Activated naive CD8-positive, alpha-beta T cell (primary cell): Measurements from ENCODE around the gene HSD17B12.

Experiments
- H3K27ac Mint-ChIP-seq: one replicate; pipeline ENCODE4 v1.8.0; 2021; ENCODE audit warnings: mixed read lengths
- H3K27me3 Mint-ChIP-seq: one replicate; pipeline ENCODE4 v1.8.0; 2021; ENCODE audit warnings: mixed read lengths
- H3K36me3 Mint-ChIP-seq: one replicate; pipeline ENCODE4 v1.8.0; 2021; ENCODE audit warnings: mixed read lengths
- H3K4me1 Mint-ChIP-seq: one replicate; pipeline ENCODE4 v1.8.0; 2021; ENCODE audit warnings: low read depth, mixed read lengths
- H3K4me3 Mint-ChIP-seq: one replicate; pipeline ENCODE4 v1.8.0; 2021; ENCODE audit warnings: mild to moderate bottlenecking, mixed read lengths
- H3K9me3 Mint-ChIP-seq: one replicate; pipeline ENCODE4 v1.8.0; 2021; ENCODE audit warnings: low read depth, mixed read lengths

Gene HSD17B12

DNA sequence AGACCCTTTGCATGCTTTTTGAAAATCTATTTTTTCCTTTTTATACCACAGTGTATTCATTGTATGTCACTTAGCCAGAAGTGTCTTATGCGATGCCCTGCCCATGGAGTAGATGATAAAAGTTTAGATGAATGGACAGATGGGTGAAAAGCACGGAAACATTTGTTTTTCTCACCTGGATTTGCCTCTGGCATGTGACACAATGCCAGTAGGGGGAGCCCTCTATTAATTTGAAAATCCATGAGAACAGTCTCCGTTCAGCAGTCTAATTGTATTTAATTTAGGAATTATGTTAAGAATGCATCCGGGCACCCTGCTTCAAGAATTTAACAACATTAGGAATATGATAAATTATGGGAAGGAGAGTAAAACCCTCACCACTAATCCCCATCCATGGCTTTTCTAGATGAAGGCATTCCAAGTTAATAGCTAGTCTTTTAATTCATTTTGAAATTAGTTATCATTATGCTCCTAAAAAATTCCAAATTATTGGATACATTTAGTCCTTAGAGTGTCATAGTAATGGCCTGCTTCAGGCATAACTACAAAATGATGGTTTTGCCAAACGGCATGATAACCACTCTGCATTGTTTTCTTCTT is 144.8 kb downstream of the HSD17B12 start:
- no peak overlapping the region for H3K27ac Mint-ChIP-seq
- peaks cover 16% of the 10 kb centered on the region for H3K36me3 Mint-ChIP-seq
- H3K4me3 Mint-ChIP-seq = no peak overlapping the region
- H3K4me1 Mint-ChIP-seq = peaks cover 2% of the 10 kb centered on the region
- peaks cover 7% of the 10 kb centered on the region for H3K9me3 Mint-ChIP-seq
- H3K27me3 Mint-ChIP-seq = no peaks in the 10 kb centered on the region

DNA sequence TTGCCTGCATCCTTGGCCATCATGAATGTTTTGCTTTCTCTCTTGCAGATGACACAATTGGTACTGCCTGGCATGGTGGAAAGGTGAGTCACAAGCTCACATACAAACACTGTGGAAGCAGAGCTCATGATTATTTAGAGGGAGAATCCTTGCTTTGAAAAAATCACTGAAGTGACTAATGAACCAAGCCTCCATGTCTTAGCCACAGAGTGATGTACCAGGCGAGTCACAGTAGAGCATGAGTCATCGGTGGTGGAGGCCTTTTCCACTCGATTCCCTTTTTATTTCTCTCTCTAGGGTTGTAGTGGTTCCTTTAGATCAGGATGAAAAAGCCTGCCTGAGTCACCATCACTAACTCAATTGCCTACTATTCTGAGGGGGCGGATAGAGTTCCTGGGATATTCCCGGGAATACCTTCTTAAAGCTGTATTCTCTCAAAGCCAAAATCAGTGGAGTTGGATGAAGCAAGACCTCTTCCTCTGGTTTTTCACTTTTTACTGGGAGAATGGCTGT is 150.4 kb downstream of the HSD17B12 start:
- peak overlapping the region; percentile 88 for H3K27ac Mint-ChIP-seq
- H3K36me3 Mint-ChIP-seq = peaks cover 10% of the 10 kb centered on the region
- no peaks in the 10 kb centered on the region for H3K27me3 Mint-ChIP-seq
- H3K4me3 Mint-ChIP-seq = peak overlapping the region; percentile 18
- H3K4me1 Mint-ChIP-seq = peaks cover 16% of the 10 kb centered on the region
- no peaks in the 10 kb centered on the region for H3K9me3 Mint-ChIP-seq

DNA sequence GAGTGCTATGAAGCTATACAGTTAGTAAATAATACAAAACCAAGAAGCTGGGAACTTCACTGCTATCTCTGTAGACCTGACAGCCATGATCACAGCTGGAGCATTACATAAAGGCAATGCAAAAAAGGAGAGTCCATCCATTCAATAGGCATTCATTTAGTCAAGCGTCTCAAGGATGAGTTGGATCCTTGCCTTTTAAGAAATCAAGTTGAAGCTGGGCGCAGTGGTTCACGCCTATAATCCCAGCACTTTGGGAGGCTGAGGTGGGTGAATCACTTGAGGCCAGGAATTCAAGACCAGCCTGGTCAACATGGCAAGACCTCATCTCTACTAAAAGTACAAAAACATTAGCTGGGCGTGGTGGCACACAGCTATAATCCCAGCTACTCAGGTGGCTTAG is 152.0 kb downstream of the HSD17B12 start:
- H3K36me3 Mint-ChIP-seq = peaks cover 10% of the 10 kb centered on the region
- H3K27ac Mint-ChIP-seq = no peak overlapping the region
- peaks cover 16% of the 10 kb centered on the region for H3K4me1 Mint-ChIP-seq
- H3K4me3 Mint-ChIP-seq = no peak overlapping the region
- no peaks in the 10 kb centered on the region for H3K27me3 Mint-ChIP-seq
- no peaks in the 10 kb centered on the region for H3K9me3 Mint-ChIP-seq

DNA sequence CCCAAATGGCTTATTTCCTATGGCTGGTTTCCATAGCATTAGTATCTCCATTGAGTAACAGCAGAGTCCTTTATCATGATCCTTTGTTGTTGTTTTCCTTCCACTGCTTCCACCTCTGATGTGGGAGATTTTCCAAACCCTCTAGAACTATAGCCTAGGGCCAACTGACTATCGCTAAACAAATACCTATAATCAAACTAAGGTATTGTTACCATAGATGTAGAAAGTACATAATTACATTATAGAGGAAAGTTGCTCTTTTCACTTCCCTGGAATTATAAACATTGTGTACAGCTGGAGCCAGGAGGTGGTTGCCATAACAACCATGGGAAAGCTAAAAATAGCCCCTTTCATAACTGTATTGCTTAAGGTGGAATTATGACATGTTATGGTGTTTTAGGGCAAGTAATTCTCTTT is 153.1 kb downstream of the HSD17B12 start:
- no peaks in the 10 kb centered on the region for H3K9me3 Mint-ChIP-seq
- peaks cover 21% of the 10 kb centered on the region for H3K36me3 Mint-ChIP-seq
- H3K27ac Mint-ChIP-seq = no peak overlapping the region
- no peaks in the 10 kb centered on the region for H3K27me3 Mint-ChIP-seq
- peaks cover 16% of the 10 kb centered on the region for H3K4me1 Mint-ChIP-seq
- no peak overlapping the region for H3K4me3 Mint-ChIP-seq

DNA sequence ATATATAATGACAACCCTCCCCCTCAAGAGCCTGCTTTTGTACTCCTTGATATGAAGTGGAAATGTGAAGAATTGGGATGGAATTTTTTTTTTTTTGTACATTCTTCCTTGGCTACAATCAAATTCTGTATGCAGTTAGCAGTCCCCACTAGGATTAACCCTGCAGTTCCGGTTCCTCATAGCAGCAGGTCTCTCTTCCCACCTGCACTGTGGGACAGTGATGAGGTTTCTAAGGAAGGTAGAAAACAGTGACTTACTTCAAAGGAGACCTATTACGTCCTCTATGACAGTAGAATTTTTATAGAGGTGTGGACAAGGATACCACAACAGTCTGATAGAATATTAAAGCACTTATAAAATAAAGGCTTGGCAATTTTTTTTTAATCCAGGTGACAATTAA is 153.7 kb downstream of the HSD17B12 start:
- Mint-ChIP-seq H3K4me3 (no peak overlapping the region), H3K36me3 (peaks cover 24% of the 10 kb centered on the region), H3K27me3 (no peaks in the 10 kb centered on the region), H3K27ac (no peak overlapping the region), H3K4me1 (peaks cover 16% of the 10 kb centered on the region), H3K9me3 (no peaks in the 10 kb centered on the region)

DNA sequence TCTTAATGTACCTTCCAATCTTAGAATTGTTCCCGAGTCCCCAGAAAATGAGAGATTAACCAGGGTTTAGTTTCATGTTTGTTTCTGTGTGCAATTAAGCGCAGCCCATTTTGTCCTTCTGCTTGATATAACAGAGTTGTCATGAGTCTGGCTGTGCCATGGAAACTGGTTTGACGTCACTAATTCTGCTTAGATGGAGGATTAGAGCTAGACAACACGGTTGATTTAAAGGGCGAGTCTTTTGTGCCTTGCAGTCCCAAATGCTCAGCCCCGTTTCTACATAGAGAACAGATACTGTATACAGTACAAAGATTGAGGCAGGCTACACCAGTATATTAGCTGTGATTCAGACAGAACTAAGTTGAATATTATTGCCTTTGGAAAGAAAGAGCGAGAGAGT is 154.6 kb downstream of the HSD17B12 start:
- H3K27ac Mint-ChIP-seq = no peak overlapping the region
- H3K27me3 Mint-ChIP-seq = no peaks in the 10 kb centered on the region
- H3K9me3 Mint-ChIP-seq = no peaks in the 10 kb centered on the region
- peaks cover 28% of the 10 kb centered on the region for H3K36me3 Mint-ChIP-seq
- peaks cover 16% of the 10 kb centered on the region for H3K4me1 Mint-ChIP-seq
- no peak overlapping the region for H3K4me3 Mint-ChIP-seq

DNA sequence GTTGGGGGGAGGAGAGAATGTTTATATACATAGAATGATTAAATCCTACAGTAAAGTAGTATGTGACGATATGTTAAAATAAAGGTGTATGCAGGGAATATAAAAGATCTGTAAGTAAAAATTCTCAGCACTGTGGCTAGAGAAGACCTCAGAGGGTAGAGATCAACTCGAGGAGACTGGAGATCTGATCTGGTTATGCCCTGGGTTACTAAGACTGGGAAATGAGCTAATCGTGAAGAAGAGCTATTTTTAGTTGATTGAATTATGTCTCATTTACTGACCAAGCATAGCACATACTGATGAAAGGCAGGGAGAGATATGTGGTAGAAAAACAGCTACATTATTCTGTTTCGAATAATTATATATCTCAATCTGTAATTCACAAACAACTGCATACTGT is 157.3 kb downstream of the HSD17B12 start:
- no peaks in the 10 kb centered on the region for H3K27me3 Mint-ChIP-seq
- H3K4me1 Mint-ChIP-seq = no peaks in the 10 kb centered on the region
- H3K9me3 Mint-ChIP-seq = no peaks in the 10 kb centered on the region
- peaks cover 33% of the 10 kb centered on the region for H3K36me3 Mint-ChIP-seq
- no peak overlapping the region for H3K4me3 Mint-ChIP-seq
- H3K27ac Mint-ChIP-seq = no peak overlapping the region

DNA sequence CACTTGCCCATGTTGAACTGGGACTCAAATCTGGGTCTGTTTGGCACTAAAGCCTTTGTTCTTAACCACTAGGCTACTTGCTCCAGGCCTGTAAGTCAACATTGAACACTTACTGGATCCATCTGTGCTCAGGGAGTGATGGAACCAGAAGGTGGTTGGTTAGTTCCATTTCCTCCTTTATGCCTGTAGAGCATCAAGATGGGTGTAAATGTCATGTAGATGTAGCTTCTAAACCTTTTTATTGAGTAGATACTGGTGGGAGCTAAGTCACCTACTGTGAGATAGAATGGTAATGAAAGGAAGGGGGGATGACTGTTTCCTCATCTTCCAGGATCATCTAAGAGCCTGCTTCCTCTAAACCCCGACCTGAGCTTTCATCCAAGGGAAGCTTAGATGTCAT is 161.5 kb downstream of the HSD17B12 start:
- no peaks in the 10 kb centered on the region for H3K9me3 Mint-ChIP-seq
- H3K27me3 Mint-ChIP-seq = no peaks in the 10 kb centered on the region
- H3K36me3 Mint-ChIP-seq = peaks cover 34% of the 10 kb centered on the region
- no peak overlapping the region for H3K4me3 Mint-ChIP-seq
- no peaks in the 10 kb centered on the region for H3K4me1 Mint-ChIP-seq
- no peak overlapping the region for H3K27ac Mint-ChIP-seq

DNA sequence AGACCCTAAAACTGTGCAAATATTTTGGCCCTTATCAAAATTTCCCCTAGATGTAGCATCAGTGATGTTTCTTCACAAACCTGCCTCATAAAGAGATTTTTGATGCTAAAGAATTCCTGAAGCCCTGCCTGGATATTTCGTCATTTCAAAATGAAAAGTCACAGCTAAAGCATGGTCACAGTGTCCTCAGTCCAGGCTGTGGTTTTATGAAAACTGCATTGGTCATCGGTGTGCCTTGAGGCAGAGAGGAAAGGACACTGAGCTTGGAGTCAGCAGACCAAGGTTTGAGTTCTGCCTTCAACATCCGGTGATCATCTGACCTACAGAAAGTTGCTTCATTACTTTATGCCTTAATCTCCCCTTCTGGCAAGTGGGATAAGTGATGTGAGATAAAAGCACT is 165.3 kb downstream of the HSD17B12 start:
- no peak overlapping the region for H3K27ac Mint-ChIP-seq
- peaks cover 6% of the 10 kb centered on the region for H3K4me1 Mint-ChIP-seq
- no peak overlapping the region for H3K4me3 Mint-ChIP-seq
- peaks cover 13% of the 10 kb centered on the region for H3K36me3 Mint-ChIP-seq
- no peaks in the 10 kb centered on the region for H3K27me3 Mint-ChIP-seq
- no peaks in the 10 kb centered on the region for H3K9me3 Mint-ChIP-seq

DNA sequence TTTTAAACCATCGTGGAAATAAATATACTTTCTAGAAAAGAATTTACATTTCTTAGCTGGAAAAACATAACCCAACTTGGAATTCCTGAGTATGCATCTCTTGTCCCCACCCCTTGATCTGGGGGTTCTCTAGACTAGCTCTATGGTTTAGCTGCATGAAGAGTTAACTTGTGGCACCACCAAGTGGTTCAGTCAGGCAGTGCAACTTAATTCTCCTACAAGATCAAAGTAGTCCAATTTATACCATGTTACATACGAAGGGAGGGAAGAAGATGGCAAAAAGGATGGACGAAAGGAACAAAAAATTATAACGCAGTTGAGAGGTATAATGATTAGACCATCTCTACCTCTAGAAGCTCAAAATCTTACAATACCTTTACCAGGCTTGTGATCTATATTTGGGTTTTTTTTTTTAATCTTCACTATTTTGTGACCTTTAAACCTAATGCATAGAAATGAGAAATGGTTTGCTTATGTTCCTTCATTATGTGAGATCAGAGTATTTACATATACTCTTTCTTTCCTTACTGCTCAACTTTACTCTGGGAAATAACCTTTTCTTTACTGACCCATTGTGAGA is 171.6 kb downstream of the HSD17B12 start:
- H3K9me3 Mint-ChIP-seq = no peaks in the 10 kb centered on the region
- H3K4me1 Mint-ChIP-seq = peaks cover 6% of the 10 kb centered on the region
- H3K27ac Mint-ChIP-seq = no peak overlapping the region
- H3K36me3 Mint-ChIP-seq = peaks cover 5% of the 10 kb centered on the region
- H3K27me3 Mint-ChIP-seq = no peaks in the 10 kb centered on the region
- H3K4me3 Mint-ChIP-seq = no peak overlapping the region

DNA sequence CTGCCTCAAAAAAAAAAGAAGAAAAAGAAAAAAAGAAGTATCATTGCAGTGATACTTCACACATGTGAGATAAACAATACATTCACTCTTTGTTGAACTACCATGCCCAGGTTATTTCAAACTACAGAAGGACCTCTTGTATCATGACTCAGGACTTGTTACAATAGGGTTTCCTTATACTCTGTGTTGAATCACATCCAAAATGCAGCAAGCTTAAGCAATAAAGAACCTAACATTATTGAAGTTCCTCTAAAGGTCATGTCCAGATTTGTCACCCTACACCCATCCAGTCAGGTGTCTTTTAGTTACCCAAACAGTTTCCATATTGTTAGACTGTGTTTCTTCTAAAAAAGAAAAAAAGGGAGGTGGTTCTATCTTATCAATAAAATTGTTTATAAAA is 173.2 kb downstream of the HSD17B12 start:
- Mint-ChIP-seq H3K36me3 (peaks cover 5% of the 10 kb centered on the region), H3K9me3 (no peaks in the 10 kb centered on the region), H3K27ac (no peak overlapping the region), H3K4me3 (no peak overlapping the region), H3K27me3 (no peaks in the 10 kb centered on the region), H3K4me1 (peaks cover 6% of the 10 kb centered on the region)

DNA sequence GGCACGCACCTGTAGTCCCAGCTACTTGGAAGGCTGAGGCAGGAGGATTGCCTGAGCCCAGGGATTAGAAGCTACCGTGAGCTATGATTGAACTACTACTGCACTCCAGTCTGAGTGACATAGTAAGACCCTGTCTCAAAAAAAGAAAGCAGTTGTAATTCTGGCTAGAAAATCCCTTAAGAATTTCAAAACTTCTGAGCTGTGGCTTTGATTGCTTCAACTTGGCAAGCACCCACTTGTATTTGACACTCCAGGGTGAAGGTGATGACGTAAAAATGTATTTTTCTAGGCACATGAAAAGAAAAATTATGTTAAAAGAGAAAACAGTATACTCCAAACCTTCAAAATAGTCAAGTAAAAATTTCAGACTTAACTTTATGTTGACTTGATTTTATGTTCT is 176.5 kb downstream of the HSD17B12 start:
- Mint-ChIP-seq H3K9me3 (peaks cover 8% of the 10 kb centered on the region), H3K36me3 (peaks cover 5% of the 10 kb centered on the region), H3K27ac (no peak overlapping the region), H3K4me3 (no peak overlapping the region), H3K4me1 (no peaks in the 10 kb centered on the region), H3K27me3 (no peaks in the 10 kb centered on the region)

DNA sequence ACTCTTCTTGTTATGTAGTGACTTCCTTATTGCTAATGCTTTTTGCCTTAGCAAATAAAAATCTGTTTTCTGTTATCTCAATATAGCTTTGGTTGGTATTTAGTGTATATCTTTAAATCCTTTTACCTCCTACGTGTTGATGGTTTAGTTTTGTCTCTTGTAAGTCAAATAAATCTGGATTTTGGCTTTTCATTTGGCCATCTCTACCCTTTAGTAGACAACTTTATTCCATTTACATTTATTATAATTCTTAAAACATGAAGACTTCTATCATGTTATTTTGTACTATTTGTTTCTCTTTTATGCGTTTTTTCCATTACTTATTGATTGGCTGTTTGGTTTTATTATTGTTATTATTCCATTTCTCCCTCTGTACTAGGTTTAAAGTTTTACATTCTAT is 180.6 kb downstream of the HSD17B12 start:
- H3K27ac Mint-ChIP-seq = no peak overlapping the region

DNA sequence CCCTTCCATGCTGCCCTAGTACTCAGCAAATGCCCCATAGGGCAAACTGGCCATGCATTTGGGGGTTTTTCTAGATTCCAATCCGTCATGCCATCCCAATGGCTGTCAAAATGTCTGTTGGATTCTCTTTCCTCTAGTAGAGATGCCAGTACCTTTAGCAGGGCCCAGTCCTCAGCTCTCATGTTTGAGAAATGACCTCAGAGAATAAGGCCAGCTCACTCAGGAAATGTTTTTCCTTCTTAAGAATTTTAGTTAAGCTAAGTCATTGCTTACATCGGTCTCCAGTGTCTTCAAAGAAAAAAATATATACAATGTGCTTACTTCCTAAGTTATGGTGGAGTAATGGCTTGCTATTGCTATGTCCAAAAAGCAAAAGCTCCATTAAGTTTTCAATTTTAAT is 186.0 kb downstream of the HSD17B12 start:
- H3K9me3 Mint-ChIP-seq = no peaks in the 10 kb centered on the region
- peaks cover 26% of the 10 kb centered on the region for H3K4me1 Mint-ChIP-seq
- H3K27ac Mint-ChIP-seq = peak overlapping the region; percentile 58
- H3K36me3 Mint-ChIP-seq = no peaks in the 10 kb centered on the region
- H3K27me3 Mint-ChIP-seq = no peaks in the 10 kb centered on the region
- H3K4me3 Mint-ChIP-seq = no peak overlapping the region

More for the DNA sequence above, 180.6 kb downstream of the HSD17B12 start:
- H3K9me3 Mint-ChIP-seq = peaks cover 8% of the 10 kb centered on the region
- no peak overlapping the region for H3K4me3 Mint-ChIP-seq
- H3K4me1 Mint-ChIP-seq = no peaks in the 10 kb centered on the region
- peaks cover 5% of the 10 kb centered on the region for H3K36me3 Mint-ChIP-seq
- H3K27me3 Mint-ChIP-seq = no peaks in the 10 kb centered on the region

DNA sequence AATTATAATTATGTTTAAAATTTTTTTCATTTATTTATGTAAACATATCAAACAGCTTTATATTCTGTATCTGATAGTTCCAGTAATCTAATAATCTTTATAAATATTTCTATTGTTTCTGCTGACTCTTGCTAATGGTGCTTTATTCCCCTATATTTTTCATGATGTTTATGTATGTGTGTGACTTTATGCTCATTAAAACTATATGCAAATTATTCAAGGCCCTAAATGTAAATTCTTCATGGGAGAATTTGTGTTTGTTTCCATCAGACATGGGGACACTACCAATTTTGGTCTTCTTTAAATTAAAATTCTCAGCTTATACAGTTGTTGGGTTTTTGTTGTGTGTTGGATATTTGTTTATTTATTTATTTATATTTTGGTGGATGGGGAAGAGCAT is 186.4 kb downstream of the HSD17B12 start:
- Mint-ChIP-seq H3K4me3 (no peak overlapping the region), H3K36me3 (no peaks in the 10 kb centered on the region), H3K27ac (no peak overlapping the region), H3K27me3 (peaks cover 3% of the 10 kb centered on the region), H3K4me1 (peaks cover 26% of the 10 kb centered on the region), H3K9me3 (no peaks in the 10 kb centered on the region)
